K562 (cell line): ENCODE data around the gene GSTM2. TPM values are rescaled to one million over a fixed set of nuclear protein-coding genes. Genes with fewer than 3 reads are reported as not detected.

ENCODE experiments used
- ATF7 ChIP-seq: fragments of 450-650 bp; IDR thresholded peaks from 2 replicates; pipeline ENCODE4 v1.7.1; 2014; ENCODE audit warnings: mild to moderate bottlenecking, moderate library complexity
- E4F1 ChIP-seq: fragments of 250-450 bp; sonication (Bioruptor Pico); IDR thresholded peaks from 2 replicates; pipeline ENCODE4 v1.5.0; 2021; ENCODE audit warnings: mild to moderate bottlenecking, borderline replicate concordance
- ELF4 ChIP-seq: fragments of 450-650 bp; formaldehyde crosslinking; IDR thresholded peaks from 2 replicates; pipeline ENCODE4 v1.4.0; 2022; ENCODE audit warnings: missing genetic modification characterization
- HES1 ChIP-seq: fragments of 450-650 bp; IDR thresholded peaks from 2 replicates; pipeline ENCODE4 v1.6.1; 2016; ENCODE audit warnings: low read depth, mild to moderate bottlenecking, moderate library complexity
- HNRNPK ChIP-seq: fragments of 200-400 bp; formaldehyde crosslinking; IDR thresholded peaks from one replicate; pipeline ENCODE4 v1.6.1; 2018; ENCODE audit warnings: mild to moderate bottlenecking, low read depth, low read length; ENCODE audit not compliant: poor library complexity, severe bottlenecking
- HSF4 ChIP-seq: fragments of 250-450 bp; sonication (Bioruptor Pico); IDR thresholded peaks from 2 replicates; pipeline ENCODE4 v2.1.2; 2022; ENCODE audit warnings: mild to moderate bottlenecking, moderate library complexity, borderline replicate concordance
- KDM4B ChIP-seq, 2 experiments: fragments of 450-650 bp in 1 of 2; sonication (generic) in 1 of 2; IDR thresholded peaks; 2 replicates each; pipeline ENCODE4 v1.6.1; 2016 to 2017; ENCODE audit warnings: borderline replicate concordance in 2 of 2, antibody characterized with exemption in 1 of 2, low read depth in 1 of 2, mild to moderate bottlenecking in 1 of 2
- MEF2A ChIP-seq: IDR thresholded peaks from 2 replicates; pipeline ENCODE4 v1.6.1; 2011; ENCODE audit warnings: low read depth, mild to moderate bottlenecking, low read length, moderate library complexity; ENCODE audit not compliant: control insufficient read depth
- MTA2 ChIP-seq: fragments of 450-650 bp; IDR thresholded peaks from 2 replicates; pipeline ENCODE4 v1.6.1; 2016; ENCODE audit warnings: low read depth
- NFYB ChIP-seq: IDR thresholded peaks from 2 replicates; pipeline ENCODE4 v1.6.1; 2011; ENCODE audit warnings: mild to moderate bottlenecking, moderate library complexity; ENCODE audit not compliant: insufficient read length; ENCODE audit errors: extremely low read depth
- PRDM10 ChIP-seq: fragments of 450-650 bp; IDR thresholded peaks from 2 replicates; pipeline ENCODE4 v1.6.1; 2018; ENCODE audit not compliant: partially characterized antibody
- RBM15 ChIP-seq: fragments of 200-400 bp; formaldehyde crosslinking; IDR thresholded peaks from 2 replicates; pipeline ENCODE4 v1.6.1; 2018; ENCODE audit warnings: mild to moderate bottlenecking, low read length, moderate library complexity; ENCODE audit not compliant: insufficient read depth
- SAFB ChIP-seq: fragments of 200-400 bp; formaldehyde crosslinking; IDR thresholded peaks from 2 replicates; pipeline ENCODE4 v1.6.1; 2017; ENCODE audit warnings: low read depth, low read length, borderline replicate concordance
- SMAD2 ChIP-seq: fragments of 150-350 bp; IDR thresholded peaks from 2 replicates; pipeline ENCODE4 v1.6.1; 2014; ENCODE audit warnings: low read depth, mild to moderate bottlenecking, low read length
- STAT6 ChIP-seq: sonication (generic); formaldehyde crosslinking; IDR thresholded peaks from 2 replicates; pipeline ENCODE4 v1.8.1; 2023; ENCODE audit warnings: mild to moderate bottlenecking, missing genetic modification reagents
- ZNF253 ChIP-seq: fragments of 250-450 bp; sonication (Bioruptor Pico); conservative IDR thresholded peaks from 2 replicates; pipeline ENCODE4 v1.6.1; 2021; ENCODE audit warnings: mild to moderate bottlenecking
- ZNF76 ChIP-seq: fragments of 250-450 bp; sonication (Bioruptor Pico); IDR thresholded peaks from 2 replicates; pipeline ENCODE4 v1.4.0; 2020; ENCODE audit warnings: mild to moderate bottlenecking, moderate library complexity, borderline replicate concordance
- ZNF778 ChIP-seq: fragments of 450-650 bp; formaldehyde crosslinking; IDR thresholded peaks from 2 replicates; pipeline ENCODE4 v1.4.0; 2020; ENCODE audit warnings: mild to moderate bottlenecking, moderate library complexity
- polyA plus RNA-seq, 8 experiments: library from polyadenylated mRNA; depleted of rRNA in 4 of 8; stranded (reverse) in 5 of 8; unstranded in 3 of 8; fragments of >200 nt; fragmentation: Nextera tagmentation in 2 of 8; fragmentation: Illumina TruSeq in 1 of 8; extraction: Ambion mirVana in 2 of 8; extraction: Trizol in 1 of 8; gene quantifications; 2 replicates each; pipeline versions ENCODE4 v1.2.1 to v1.2.3, GENCODE V29; 2011 to 2014; ENCODE audit warnings: inconsistent platforms in 1 of 8, missing spikeins in 1 of 8
- total RNA-seq, 7 experiments: library from RNA; depleted of rRNA in 6 of 7; stranded (reverse); fragments of >200 nt in 6 of 7; fragmentation: Illumina TruSeq in 2 of 7; extraction: Trizol in 2 of 7; gene quantifications; 2 replicates each; pipeline versions ENCODE4 v1.2.1 to v1.2.3, GENCODE V29; 2011 to 2021; ENCODE audit warnings: low replicate concordance in 1 of 7

The GSTM2 gene
- total and polyA plus RNA-seq, 9 of the 15 experiments (the other 6 are each of a cell fraction or from before 2014, with no cell fraction given): 1.6 to 15.1 (median 6.8) TPM

GRCh38 chr1:109667452-109668122 is at the start of gene GSTM2 (continued):
- TF ChIP-seq E4F1 (no peak), ELF4 (no peak), SAFB (no peak), HSF4 (CRISPR knock-in tag) (no peak), ZNF76 (CRISPR knock-in tag) (no peak), MEF2A (no peak), MTA2 (no peak), KDM4B (IDR thresholded peaks at IDR 0.05; ENCODE audit: borderline replicate concordance in 2 of 2, low read depth in 1 of 2) (no peak), HES1 (no peak), ZNF778 (CRISPR knock-in tag) (no peak), PRDM10 (peak; percentile 64), NFYB (no peak), ATF7 (no peak), RBM15 (no peak), HNRNPK (no peak), STAT6 (CRISPR knock-in tag) (no peak), ZNF253 (no peak), SMAD2 (no peak)
